ENCODE results near the gene MYCBP. TPM values are rescaled to one million over a fixed set of nuclear protein-coding genes. Genes with fewer than 3 reads are reported as not detected.
A peak's percentile ranks its signal among the peaks of the same experiment; 100 is the strongest.

Gene MYCBP
- total RNA-seq, 1 donor = 11.2 TPM

GRCh38 chr1:38908821-38909220, 35.7 kb upstream of the MYCBP start:
- no peak overlapping the region for H3K4me3 ChIP-seq (ENCODE audit: low read depth, low read length)
- no peak for TF ChIP-seq CTCF (IDR thresholded peaks at IDR 0.05; ENCODE audit: insufficient read depth, low read depth, low read length)
- no peak for DNase-seq (ENCODE audit: low read depth)

GRCh38 chr1:38905985-38906384, 32.8 kb upstream of the MYCBP start:
- no peak for TF ChIP-seq CTCF (IDR thresholded peaks at IDR 0.05; ENCODE audit: insufficient read depth, low read depth, low read length)
- no peak for DNase-seq (ENCODE audit: low read depth)

GRCh38 chr1:38899560-38899959, 26.4 kb upstream of the MYCBP start:
- no peak overlapping the region for H3K4me3 ChIP-seq (ENCODE audit: low read depth, low read length)
- TF ChIP-seq CTCF (IDR thresholded peaks at IDR 0.05; ENCODE audit: insufficient read depth, low read depth, low read length) = no peak
- DNase-seq (ENCODE audit: low read depth) = no peak

More at GRCh38 chr1:38905985-38906384, 32.8 kb upstream of the MYCBP start:
- no peak overlapping the region for H3K4me3 ChIP-seq (ENCODE audit: low read depth, low read length)

GRCh38 chr1:38898653-38899230, 25.6 kb upstream of the MYCBP start:
- no peak for DNase-seq (ENCODE audit: low read depth)
- TF ChIP-seq CTCF (IDR thresholded peaks at IDR 0.05; ENCODE audit: insufficient read depth, low read depth, low read length) = no peak
- no peak overlapping the region for H3K4me3 ChIP-seq (ENCODE audit: low read depth, low read length)

- no peak for TF ChIP-seq CTCF (IDR thresholded peaks at IDR 0.05; ENCODE audit: insufficient read depth, low read depth, low read length)
- DNase-seq (ENCODE audit: low read depth) = no peak
- no peak overlapping the region for H3K4me3 ChIP-seq (ENCODE audit: low read depth, low read length)
These were observed 23.0 kb upstream of the MYCBP start for GRCh38 chr1:38896169-38896568.

GRCh38 chr1:38892976-38893375, 19.8 kb upstream of the MYCBP start:
- TF ChIP-seq CTCF (IDR thresholded peaks at IDR 0.05; ENCODE audit: insufficient read depth, low read depth, low read length) = no peak
- no peak overlapping the region for H3K4me3 ChIP-seq (ENCODE audit: low read depth, low read length)
- DNase-seq (ENCODE audit: low read depth) = peak; percentile 21

- no peak for TF ChIP-seq CTCF (IDR thresholded peaks at IDR 0.05; ENCODE audit: insufficient read depth, low read depth, low read length)
- no peak for DNase-seq (ENCODE audit: low read depth)
- no peak overlapping the region for H3K4me3 ChIP-seq (ENCODE audit: low read depth, low read length)
These were observed 18.6 kb upstream of the MYCBP start for GRCh38 chr1:38891753-38892152.

Measured in fibroblast of villous mesenchyme (primary cell).